Right lung (tissue), 5 donors: ENCODE results near the gene PLK1. TPM values are rescaled to one million over a fixed set of nuclear protein-coding genes. Genes with fewer than 3 reads are reported as not detected.

Experiments
- DNase-seq, 2 donors: peaks; one replicate each; pipeline ENCODE4 v3.0.0-alpha.2; 2013
- polyA plus RNA-seq, 5 donors: library from polyadenylated mRNA; unstranded; fragments of 120-200 nt; gene quantifications; one replicate each; pipeline versions ENCODE4 v1.2.1 to v1.2.3, GENCODE V29; 2013; ENCODE audit warnings: inconsistent platforms in 1 of 5, low replicate concordance in 1 of 5; ENCODE audit not compliant: insufficient read length in 5 of 5, insufficient read depth in 1 of 5

PLK1 gene
- polyA plus RNA-seq, 5 donors = 17.6 to 40.6 (median 22.4) TPM

GRCh38 chr16:23676924-23677480 is 1.7 kb upstream of the PLK1 start:
- DNase-seq = no peak

- DNase-seq = peak in 1 of 2 donors; percentile 5
Observed at GRCh38 chr16:23679274-23679985, 741 bp downstream of the PLK1 start.

GRCh38 chr16:23679986-23680336 is 1.3 kb downstream of the PLK1 start:
- no peak for DNase-seq

- peak in 1 of 2 donors; percentile 38 for DNase-seq
Observed at GRCh38 chr16:23682181-23682580, 3.5 kb downstream of the PLK1 start.

- no peak for DNase-seq
Observed at GRCh38 chr16:23683487-23683886, 4.8 kb downstream of the PLK1 start.

GRCh38 chr16:23687034-23687808 is 8.5 kb downstream of the PLK1 start:
- no peak for DNase-seq

- DNase-seq = no peak
Observed at GRCh38 chr16:23689442-23690187, 10.9 kb downstream of the PLK1 start.

- DNase-seq = no peak
Observed at GRCh38 chr16:23690771-23691482, 12.2 kb downstream of the PLK1 start.

- no peak for DNase-seq
Observed at GRCh38 chr16:23691483-23692189, 12.9 kb downstream of the PLK1 start.

- no peak for DNase-seq
Observed at GRCh38 chr16:23692190-23692837, 13.6 kb downstream of the PLK1 start.

GRCh38 chr16:23694265-23694643 is 15.6 kb downstream of the PLK1 start:
- DNase-seq = no peak

GRCh38 chr16:23694644-23695373 is 16.1 kb downstream of the PLK1 start:
- peak in 1 of 2 donors; percentile 2 for DNase-seq

- DNase-seq = no peak
Observed at GRCh38 chr16:23695756-23696155, 17.1 kb downstream of the PLK1 start.

GRCh38 chr16:23699100-23699499 is 20.4 kb downstream of the PLK1 start:
- no peak for DNase-seq

GRCh38 chr16:23700093-23700492 is 21.4 kb downstream of the PLK1 start:
- DNase-seq = no peak

GRCh38 chr16:23700509-23700908 is 21.8 kb downstream of the PLK1 start:
- DNase-seq = no peak

GRCh38 chr16:23701045-23701444 is 22.4 kb downstream of the PLK1 start:
- DNase-seq = no peak

GRCh38 chr16:23702951-23703350 is 24.3 kb downstream of the PLK1 start:
- no peak for DNase-seq

GRCh38 chr16:23704772-23705516 is 26.3 kb downstream of the PLK1 start:
- no peak for DNase-seq
